Nephron progenitor cell (in vitro differentiated cells): ENCODE data around the gene PRDM16.

Experiments used
- DNase-seq: peaks from one replicate; pipeline ENCODE4 v3.0.0; 2021
- H3K27ac Mint-ChIP-seq: 2 replicates; pipeline ENCODE4 v1.8.0; 2021; ENCODE audit warnings: mild to moderate bottlenecking, moderate library complexity, mixed read lengths
- H3K27me3 Mint-ChIP-seq: 2 replicates; pipeline ENCODE4 v1.8.0; 2021; ENCODE audit warnings: mild to moderate bottlenecking, low read depth, mixed read lengths; ENCODE audit not compliant: poor library complexity
- H3K36me3 Mint-ChIP-seq: 2 replicates; pipeline ENCODE4 v1.8.0; 2021; ENCODE audit warnings: low read depth, mixed read lengths
- H3K4me1 Mint-ChIP-seq: 2 replicates; pipeline ENCODE4 v1.8.0; 2021; ENCODE audit warnings: mixed read lengths
- H3K4me3 Mint-ChIP-seq: 2 replicates; pipeline ENCODE4 v1.8.0; 2021; ENCODE audit warnings: mild to moderate bottlenecking, moderate library complexity, mixed read lengths
- H3K9me3 Mint-ChIP-seq: 2 replicates; pipeline ENCODE4 v1.8.0; 2021; ENCODE audit warnings: mild to moderate bottlenecking, moderate library complexity, mixed read lengths
- TF ChIP-seq, protein P1 (sequence below): fragments of 200-600 bp; sonication (generic); IDR thresholded peaks from 2 replicates; pipeline ENCODE4 v1.5.0; 2021; ENCODE audit warnings: antibody characterized with exemption

PRDM16 gene

DNA sequence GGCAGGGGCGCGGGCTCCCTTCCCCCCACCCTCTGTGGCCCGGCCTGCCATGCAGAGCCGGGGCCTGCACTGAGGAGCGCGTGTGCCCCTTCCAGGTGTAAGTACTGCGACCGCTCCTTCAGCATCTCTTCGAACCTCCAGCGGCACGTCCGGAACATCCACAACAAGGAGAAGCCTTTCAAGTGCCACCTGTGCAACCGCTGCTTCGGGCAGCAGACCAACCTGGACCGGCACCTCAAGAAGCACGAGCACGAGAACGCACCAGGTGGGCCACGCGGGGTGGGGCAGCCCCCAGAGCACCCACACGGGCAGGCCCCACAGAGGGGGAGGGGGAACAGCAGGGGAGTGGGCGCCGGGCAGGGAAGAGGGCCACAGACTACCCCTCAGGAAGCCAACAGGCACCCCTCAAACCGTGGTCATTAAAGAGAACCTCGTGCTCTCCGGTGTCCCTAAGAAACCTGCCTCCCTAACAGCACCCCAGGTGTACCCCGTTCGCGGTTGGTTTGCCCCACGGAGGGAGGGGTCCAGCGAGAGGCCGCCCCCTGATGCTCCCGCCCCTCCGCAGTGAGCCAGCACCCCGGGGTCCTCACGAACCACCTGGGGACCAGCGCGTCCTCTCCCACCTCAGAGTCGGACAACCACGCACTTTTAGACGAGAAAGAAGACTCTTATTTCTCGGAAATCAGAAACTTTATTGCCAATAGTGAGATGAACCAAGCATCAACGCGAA is 356.6 kb downstream of the PRDM16 start:
- Mint-ChIP-seq H3K9me3 (peaks cover 4% of the 10 kb centered on the region), H3K27ac (no peak overlapping the region), H3K27me3 (peaks cover 29% of the 10 kb centered on the region), H3K4me1 (peaks cover 32% of the 10 kb centered on the region), H3K4me3 (no peak overlapping the region), H3K36me3 (no peaks in the 10 kb centered on the region)
- no peak for DNase-seq
- TF ChIP-seq, protein P1, sequence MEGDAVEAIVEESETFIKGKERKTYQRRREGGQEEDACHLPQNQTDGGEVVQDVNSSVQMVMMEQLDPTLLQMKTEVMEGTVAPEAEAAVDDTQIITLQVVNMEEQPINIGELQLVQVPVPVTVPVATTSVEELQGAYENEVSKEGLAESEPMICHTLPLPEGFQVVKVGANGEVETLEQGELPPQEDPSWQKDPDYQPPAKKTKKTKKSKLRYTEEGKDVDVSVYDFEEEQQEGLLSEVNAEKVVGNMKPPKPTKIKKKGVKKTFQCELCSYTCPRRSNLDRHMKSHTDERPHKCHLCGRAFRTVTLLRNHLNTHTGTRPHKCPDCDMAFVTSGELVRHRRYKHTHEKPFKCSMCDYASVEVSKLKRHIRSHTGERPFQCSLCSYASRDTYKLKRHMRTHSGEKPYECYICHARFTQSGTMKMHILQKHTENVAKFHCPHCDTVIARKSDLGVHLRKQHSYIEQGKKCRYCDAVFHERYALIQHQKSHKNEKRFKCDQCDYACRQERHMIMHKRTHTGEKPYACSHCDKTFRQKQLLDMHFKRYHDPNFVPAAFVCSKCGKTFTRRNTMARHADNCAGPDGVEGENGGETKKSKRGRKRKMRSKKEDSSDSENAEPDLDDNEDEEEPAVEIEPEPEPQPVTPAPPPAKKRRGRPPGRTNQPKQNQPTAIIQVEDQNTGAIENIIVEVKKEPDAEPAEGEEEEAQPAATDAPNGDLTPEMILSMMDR = no peak

DNA sequence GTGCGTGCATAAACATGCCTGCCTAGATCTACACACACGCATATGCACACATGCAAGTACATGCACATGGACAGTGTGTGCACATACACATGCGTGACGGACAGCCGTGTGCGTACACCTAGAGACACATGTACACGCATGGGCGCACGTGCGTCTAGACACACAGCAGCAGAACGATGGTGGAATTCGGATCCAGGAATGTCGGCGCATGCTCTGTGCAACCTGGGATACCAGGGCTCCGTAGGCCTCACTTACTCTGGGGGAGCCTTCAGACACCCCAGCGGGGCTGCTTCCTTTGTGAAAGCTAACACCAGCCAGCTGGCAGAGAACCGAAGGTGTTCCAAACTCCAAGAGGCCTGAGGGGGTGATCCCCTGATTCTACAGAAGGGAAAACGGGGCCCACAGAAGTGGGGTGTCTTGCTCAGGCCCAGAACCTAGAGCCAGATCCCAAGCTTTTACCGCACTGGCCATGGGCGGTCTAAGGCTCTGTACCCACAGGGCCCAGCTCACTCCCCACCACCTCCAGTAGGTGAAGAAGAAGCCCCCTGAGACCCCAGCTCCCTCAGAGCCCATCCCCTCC is 358.0 kb downstream of the PRDM16 start:
- peaks cover 29% of the 10 kb centered on the region for H3K4me1 Mint-ChIP-seq
- no peak for DNase-seq
- no peak overlapping the region for H3K27ac Mint-ChIP-seq
- H3K4me3 Mint-ChIP-seq = no peak overlapping the region
- TF ChIP-seq, protein P1 = no peak
- H3K9me3 Mint-ChIP-seq = no peaks in the 10 kb centered on the region
- H3K27me3 Mint-ChIP-seq = peaks cover 22% of the 10 kb centered on the region
- H3K36me3 Mint-ChIP-seq = no peaks in the 10 kb centered on the region

DNA sequence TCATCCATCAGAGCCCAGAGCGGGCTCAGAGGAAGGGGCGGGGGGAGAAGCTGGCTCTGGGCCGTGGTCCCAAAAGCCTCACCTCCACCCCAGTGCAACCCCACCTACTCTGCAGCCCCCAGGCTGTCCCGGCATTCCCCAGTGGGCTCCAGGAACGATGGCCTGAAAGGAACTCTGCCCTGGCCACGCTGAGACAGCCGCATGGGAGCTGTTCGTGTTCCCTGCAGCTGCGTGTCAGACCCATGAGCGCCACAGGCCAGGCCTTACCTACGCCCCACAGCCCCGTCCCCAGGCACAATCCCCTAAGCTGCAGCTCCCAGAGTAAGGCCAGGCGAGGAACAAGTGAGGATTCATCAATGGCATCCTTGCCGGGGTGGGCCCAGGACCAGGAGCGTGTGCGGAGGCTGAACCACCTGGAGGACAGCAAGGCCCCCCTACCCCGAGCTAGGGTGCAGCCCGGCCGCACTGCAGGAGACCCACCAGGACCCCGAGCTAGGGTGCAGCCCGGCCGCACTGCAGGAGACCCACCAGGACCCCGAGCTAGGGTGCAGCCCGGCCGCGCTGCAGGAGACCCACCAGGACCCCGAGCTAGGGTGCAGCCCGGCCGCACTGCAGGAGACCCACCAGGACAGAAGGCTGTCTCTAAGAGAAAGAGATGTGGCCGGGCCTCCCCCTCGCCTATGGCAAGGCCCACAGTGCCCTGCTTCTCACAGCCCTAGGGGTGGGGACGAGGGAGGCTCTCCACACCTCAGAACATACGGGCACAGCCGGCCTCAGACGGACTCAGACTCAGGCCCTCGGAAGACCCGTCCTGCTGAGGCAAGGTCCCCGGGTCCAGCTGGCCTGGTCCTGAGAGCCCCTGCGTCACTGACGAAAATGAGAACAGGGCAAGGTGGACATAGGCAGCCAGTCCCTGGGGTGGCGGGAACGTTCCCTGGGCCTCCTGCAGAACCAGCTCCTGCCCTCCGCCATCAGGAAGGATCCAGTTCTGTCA is 359.0 kb downstream of the PRDM16 start:
- Mint-ChIP-seq H3K4me1 (peaks cover 30% of the 10 kb centered on the region), H3K9me3 (no peaks in the 10 kb centered on the region), H3K27ac (no peak overlapping the region), H3K36me3 (no peaks in the 10 kb centered on the region), H3K27me3 (peaks cover 15% of the 10 kb centered on the region), H3K4me3 (no peak overlapping the region)
- DNase-seq = no peak
- TF ChIP-seq, protein P1 = no peak

DNA sequence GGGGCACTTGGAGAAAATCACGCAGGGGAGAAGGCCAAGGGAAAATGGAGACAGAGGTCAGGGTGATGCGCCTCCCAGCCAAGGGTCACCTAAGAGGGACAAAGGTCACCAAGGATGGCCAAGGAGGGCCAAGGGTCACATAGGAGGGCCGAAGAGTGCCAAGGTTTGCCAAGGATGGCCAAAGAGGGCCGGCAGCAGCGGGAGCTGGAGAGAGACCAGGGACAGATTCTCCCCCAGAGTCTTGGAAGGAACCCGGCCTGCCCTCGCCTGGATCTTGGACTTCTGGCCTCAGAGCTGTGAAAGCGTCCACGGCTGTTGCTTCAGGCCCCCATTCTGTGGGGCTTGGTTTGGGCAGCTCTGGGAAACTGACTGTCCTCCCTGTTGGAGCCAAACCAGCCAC is 359.9 kb downstream of the PRDM16 start:
- Mint-ChIP-seq H3K9me3 (no peaks in the 10 kb centered on the region), H3K36me3 (no peaks in the 10 kb centered on the region), H3K4me3 (no peak overlapping the region), H3K4me1 (peaks cover 29% of the 10 kb centered on the region), H3K27me3 (peaks cover 14% of the 10 kb centered on the region), H3K27ac (no peak overlapping the region)
- TF ChIP-seq, protein P1 = no peak
- DNase-seq = no peak

DNA sequence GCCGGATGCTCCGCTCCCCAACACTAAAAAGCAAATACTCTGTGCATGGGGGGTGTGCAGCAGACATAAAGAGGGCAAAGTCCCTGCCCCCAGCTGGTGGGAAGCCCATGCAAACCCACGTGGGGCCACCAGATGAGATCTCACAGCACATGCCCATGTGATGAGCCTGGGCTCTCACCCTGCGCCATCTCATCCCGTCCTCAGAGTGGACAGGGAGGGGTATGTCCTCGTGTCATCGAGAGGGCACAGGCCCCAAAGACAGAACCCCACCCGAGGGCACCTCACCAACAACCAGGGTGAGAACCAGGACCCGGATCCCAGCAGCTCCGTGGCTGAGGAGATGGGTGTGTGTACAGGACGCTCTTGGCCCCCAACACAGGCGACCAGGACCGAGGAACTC is 360.3 kb downstream of the PRDM16 start:
- Mint-ChIP-seq H3K4me3 (no peak overlapping the region), H3K36me3 (no peaks in the 10 kb centered on the region), H3K4me1 (peaks cover 25% of the 10 kb centered on the region), H3K27me3 (peaks cover 10% of the 10 kb centered on the region), H3K27ac (no peak overlapping the region), H3K9me3 (no peaks in the 10 kb centered on the region)
- TF ChIP-seq, protein P1 = no peak
- no peak for DNase-seq
